ENCODE results near the gene TCP11X1. TPM values are rescaled to one million over a fixed set of nuclear protein-coding genes. Genes with fewer than 3 reads are reported as not detected.
"Not testable (repeated sequence)": the region's sequence is repeated elsewhere in the genome, so short reads cannot be mapped to it uniquely, and the experiment has no call there.

The TCP11X1 gene
- 0.34 TPM in 1 of 2 replicates, not detected in the other for total RNA-seq

DNA sequence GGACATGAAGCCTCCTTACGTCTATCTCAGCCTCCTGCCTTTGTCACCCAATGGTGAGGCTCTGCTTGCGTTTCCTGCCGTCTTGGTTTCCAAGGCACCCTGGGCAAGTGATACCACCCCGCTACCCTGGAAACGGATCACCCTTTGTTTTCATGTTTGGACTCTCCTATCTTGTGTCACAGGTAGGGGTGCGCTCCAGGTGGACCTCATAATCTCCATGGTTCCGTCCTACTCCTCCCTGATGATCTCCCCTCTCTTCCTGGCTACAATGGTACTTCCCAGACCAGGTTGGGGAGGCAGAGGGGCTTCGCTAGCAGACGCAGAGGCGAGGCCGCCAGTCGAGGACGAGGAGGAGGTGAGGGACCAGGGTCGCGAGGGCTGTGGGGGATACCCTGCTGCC lies at the start of gene TCP11X1:
Gene TCP11X1, plus strand, starts transcription at position 316 of the 400 bp plus-strand sequence.
- H3K4me3 ChIP-seq (ENCODE audit: low read depth, low read length); H3K36me3 ChIP-seq (ENCODE audit: control insufficient read depth, insufficient read depth, low read length); DNase-seq (ENCODE audit: low read depth); H3K27me3 ChIP-seq (ENCODE audit: control insufficient read depth, insufficient read depth, low read length): not testable (repeated sequence)

- TF ChIP-seq, protein P1, sequence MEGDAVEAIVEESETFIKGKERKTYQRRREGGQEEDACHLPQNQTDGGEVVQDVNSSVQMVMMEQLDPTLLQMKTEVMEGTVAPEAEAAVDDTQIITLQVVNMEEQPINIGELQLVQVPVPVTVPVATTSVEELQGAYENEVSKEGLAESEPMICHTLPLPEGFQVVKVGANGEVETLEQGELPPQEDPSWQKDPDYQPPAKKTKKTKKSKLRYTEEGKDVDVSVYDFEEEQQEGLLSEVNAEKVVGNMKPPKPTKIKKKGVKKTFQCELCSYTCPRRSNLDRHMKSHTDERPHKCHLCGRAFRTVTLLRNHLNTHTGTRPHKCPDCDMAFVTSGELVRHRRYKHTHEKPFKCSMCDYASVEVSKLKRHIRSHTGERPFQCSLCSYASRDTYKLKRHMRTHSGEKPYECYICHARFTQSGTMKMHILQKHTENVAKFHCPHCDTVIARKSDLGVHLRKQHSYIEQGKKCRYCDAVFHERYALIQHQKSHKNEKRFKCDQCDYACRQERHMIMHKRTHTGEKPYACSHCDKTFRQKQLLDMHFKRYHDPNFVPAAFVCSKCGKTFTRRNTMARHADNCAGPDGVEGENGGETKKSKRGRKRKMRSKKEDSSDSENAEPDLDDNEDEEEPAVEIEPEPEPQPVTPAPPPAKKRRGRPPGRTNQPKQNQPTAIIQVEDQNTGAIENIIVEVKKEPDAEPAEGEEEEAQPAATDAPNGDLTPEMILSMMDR (IDR thresholded peaks at IDR 0.05; ENCODE audit: insufficient read depth, low read length, poor library complexity, severe bottlenecking) = no peak
- H3K36me3 ChIP-seq (ENCODE audit: control insufficient read depth, insufficient read depth, low read length) = no peaks in the 10 kb centered on the region
- H3K4me3 ChIP-seq (ENCODE audit: low read depth, low read length) = no peak overlapping the region
- no peak for DNase-seq (ENCODE audit: low read depth)
- H3K27me3 ChIP-seq (ENCODE audit: control insufficient read depth, insufficient read depth, low read length) = no peaks in the 10 kb centered on the region
Measured at GRCh38 chrX:102185967-102186720, 29.0 kb upstream of the TCP11X1 start.

GRCh38 chrX:102207940-102208339 lies 7.2 kb upstream of the TCP11X1 start:
- not testable (repeated sequence) for H3K27me3 ChIP-seq (ENCODE audit: control insufficient read depth, insufficient read depth, low read length); DNase-seq (ENCODE audit: low read depth)

GRCh38 chrX:102216497-102216896 lies 1.4 kb downstream of the TCP11X1 start:
- DNase-seq (ENCODE audit: low read depth); H3K36me3 ChIP-seq (ENCODE audit: control insufficient read depth, insufficient read depth, low read length); H3K27me3 ChIP-seq (ENCODE audit: control insufficient read depth, insufficient read depth, low read length); H3K4me3 ChIP-seq (ENCODE audit: low read depth, low read length): not testable (repeated sequence)

More at GRCh38 chrX:102207940-102208339, 7.2 kb upstream of the TCP11X1 start:
- H3K4me3 ChIP-seq (ENCODE audit: low read depth, low read length); H3K36me3 ChIP-seq (ENCODE audit: control insufficient read depth, insufficient read depth, low read length): not testable (repeated sequence)

DNA sequence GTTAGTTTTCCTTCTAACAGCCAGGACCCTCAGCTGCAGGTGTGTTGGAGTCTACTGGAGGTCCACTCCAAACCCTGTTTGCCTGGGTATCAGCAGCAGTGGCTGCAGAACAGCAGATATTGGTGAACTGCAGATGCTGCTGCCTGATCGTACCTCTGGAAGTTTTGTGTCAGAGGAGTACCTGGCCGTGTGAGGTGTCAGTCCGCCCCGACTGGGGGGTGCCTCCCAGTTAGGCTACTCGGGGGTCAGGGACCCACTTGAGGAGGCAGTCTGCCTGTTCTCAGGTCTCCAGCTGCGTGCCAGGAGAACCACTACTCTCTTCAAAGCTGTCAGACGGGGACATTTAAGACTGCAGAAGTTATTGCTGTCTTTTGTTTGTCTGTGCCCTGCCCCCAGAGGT lies 20.6 kb downstream of the TCP11X1 start:
- not testable (repeated sequence) for H3K36me3 ChIP-seq (ENCODE audit: control insufficient read depth, insufficient read depth, low read length); H3K4me3 ChIP-seq (ENCODE audit: low read depth, low read length); DNase-seq (ENCODE audit: low read depth); H3K27me3 ChIP-seq (ENCODE audit: control insufficient read depth, insufficient read depth, low read length)

- not testable (repeated sequence) for H3K36me3 ChIP-seq (ENCODE audit: control insufficient read depth, insufficient read depth, low read length); H3K4me3 ChIP-seq (ENCODE audit: low read depth, low read length); H3K27me3 ChIP-seq (ENCODE audit: control insufficient read depth, insufficient read depth, low read length); DNase-seq (ENCODE audit: low read depth)
Measured at GRCh38 chrX:102240265-102240664, 25.2 kb downstream of the TCP11X1 start.

- H3K27me3 ChIP-seq (ENCODE audit: control insufficient read depth, insufficient read depth, low read length); DNase-seq (ENCODE audit: low read depth); H3K4me3 ChIP-seq (ENCODE audit: low read depth, low read length); H3K36me3 ChIP-seq (ENCODE audit: control insufficient read depth, insufficient read depth, low read length): not testable (repeated sequence)
Measured at GRCh38 chrX:102246893-102247292, 31.8 kb downstream of the TCP11X1 start, which contains the start of gene NXF2. Gene NXF2 (plus strand): TSS chrX:102247167. CDS start chrX:102307079, 59,912 bp downstream.

- H3K4me3 ChIP-seq (ENCODE audit: low read depth, low read length); H3K36me3 ChIP-seq (ENCODE audit: control insufficient read depth, insufficient read depth, low read length): not testable (repeated sequence)
Measured at GRCh38 chrX:102272231-102272630, 57.1 kb downstream of the TCP11X1 start.

More at GRCh38 chrX:102272231-102272630, 57.1 kb downstream of the TCP11X1 start:
- not testable (repeated sequence) for H3K27me3 ChIP-seq (ENCODE audit: control insufficient read depth, insufficient read depth, low read length); DNase-seq (ENCODE audit: low read depth)

Other genes with a start within 250 kb of the TCP11X1 start
- 3.8 and 5.5 TPM in 2 replicates for gene TCEAL2, start 89.6 kb upstream of the TCP11X1 start, total RNA-seq
- gene TCEAL6, start 72.8 kb upstream of the TCP11X1 start, total RNA-seq = not detected in 2 replicates
- gene BEX5, start 59.3 kb upstream of the TCP11X1 start, total RNA-seq = 4.2 and 7.2 TPM in 2 replicates
- gene NXF2, start 31.9 kb downstream of the TCP11X1 start, total RNA-seq = not detected in 2 replicates
- not detected in 2 replicates for gene NXF2B, start 224.7 kb downstream of the TCP11X1 start, total RNA-seq

Measured in kidney epithelial cell (primary cell).